HepG2 (cell line): ENCODE data around the gene HES1. TPM values are rescaled to one million over a fixed set of nuclear protein-coding genes. Genes with fewer than 3 reads are reported as not detected.
A peak's percentile ranks its signal among the peaks of the same experiment; 100 is the strongest.

Experiments
- GATAD1 ChIP-seq: IDR thresholded peaks from 2 replicates; pipeline ENCODE4 v1.6.1; 2016; ENCODE audit warnings: missing genetic modification reagents, missing compliant biosample characterization
- HES4 ChIP-seq: sonication (generic); formaldehyde crosslinking; IDR thresholded peaks from 2 replicates; pipeline ENCODE4 v1.9.0; 2021; ENCODE audit warnings: mild to moderate bottlenecking, missing genetic modification reagents, borderline replicate concordance
- HNF4A ChIP-seq: sonication (generic); formaldehyde crosslinking; IDR thresholded peaks from 2 replicates; pipeline ENCODE4 v1.4.0; 2020; ENCODE audit warnings: missing genetic modification reagents
- KIAA2018 ChIP-seq: sonication (generic); formaldehyde crosslinking; IDR thresholded peaks from 2 replicates; pipeline ENCODE4 v1.5.0; 2020; ENCODE audit warnings: mild to moderate bottlenecking, missing genetic modification reagents, borderline replicate concordance
- MXD3 ChIP-seq: IDR thresholded peaks from 2 replicates; pipeline ENCODE4 v1.6.1; 2016; ENCODE audit warnings: mild to moderate bottlenecking, missing biosample characterization, missing genetic modification reagents
- MYC ChIP-seq: sonication (generic); formaldehyde crosslinking; IDR thresholded peaks from 2 replicates; pipeline ENCODE4 v1.9.0; 2021; ENCODE audit warnings: missing genetic modification reagents, borderline replicate concordance
- MYPOP ChIP-seq: sonication (generic); formaldehyde crosslinking; IDR thresholded peaks from 2 replicates; pipeline ENCODE4 v1.8.1; 2023; ENCODE audit warnings: mild to moderate bottlenecking, moderate library complexity, missing genetic modification reagents
- POLR2AphosphoS5 ChIP-seq: IDR thresholded peaks from 2 replicates; pipeline ENCODE4 v1.6.1; 2012; ENCODE audit warnings: low read depth, low read length
- PREB ChIP-seq: sonication (generic); formaldehyde crosslinking; IDR thresholded peaks from 2 replicates; pipeline ENCODE4 v1.4.0; 2020; ENCODE audit warnings: missing genetic modification reagents
- SIN3A ChIP-seq: IDR thresholded peaks from 2 replicates; pipeline ENCODE4 v1.6.1; 2011; ENCODE audit warnings: low read depth, mild to moderate bottlenecking, control low read depth, low read length, borderline replicate concordance
- ZEB1 ChIP-seq: IDR thresholded peaks from 2 replicates; pipeline ENCODE4 v1.6.1; 2012; ENCODE audit warnings: mild to moderate bottlenecking, low read depth, inconsistent platforms; ENCODE audit not compliant: insufficient replicate concordance
- ZFP82 ChIP-seq: sonication (generic); formaldehyde crosslinking; IDR thresholded peaks from 2 replicates; pipeline ENCODE4 v1.5.1; 2020; ENCODE audit warnings: mild to moderate bottlenecking, missing genetic modification reagents, borderline replicate concordance
- ZNF335 ChIP-seq: sonication (generic); formaldehyde crosslinking; IDR thresholded peaks from 2 replicates; pipeline ENCODE4 v1.4.0; 2020; ENCODE audit warnings: missing genetic modification reagents
- ZNF512 ChIP-seq: sonication (generic); formaldehyde crosslinking; IDR thresholded peaks from 2 replicates; pipeline ENCODE4 v1.4.0; 2020; ENCODE audit warnings: mild to moderate bottlenecking, missing genetic modification reagents
- ZNF746 ChIP-seq: sonication (generic); formaldehyde crosslinking; IDR thresholded peaks from 2 replicates; pipeline ENCODE4 v1.8.0; 2022; ENCODE audit warnings: mild to moderate bottlenecking, missing genetic modification reagents
- ZNF878 ChIP-seq: sonication (generic); formaldehyde crosslinking; IDR thresholded peaks from 2 replicates; pipeline ENCODE4 v1.8.1; 2023; ENCODE audit warnings: mild to moderate bottlenecking, missing genetic modification reagents, moderate library complexity
- polyA plus RNA-seq, 8 experiments: library from polyadenylated mRNA; depleted of rRNA in 3 of 8; stranded (reverse) in 7 of 8; unstranded in 1 of 8; fragments of >200 nt; fragmentation: Illumina TruSeq in 4 of 8; extraction: Trizol in 4 of 8; gene quantifications; 2 replicates each; pipeline versions ENCODE4 v1.2.1 to v1.2.3, GENCODE V29; 2011 to 2016; ENCODE audit warnings: low read depth in 4 of 8, missing spikeins in 1 of 8, mixed read lengths in 1 of 8; ENCODE audit not compliant: insufficient read depth in 1 of 8
- total RNA-seq, 5 experiments: library from RNA; depleted of rRNA; stranded (reverse); fragments of >200 nt; fragmentation: Illumina TruSeq; extraction: Trizol; gene quantifications; 2 replicates each; pipeline ENCODE4 v1.2.3, GENCODE V29; 2016; ENCODE audit warnings: low read depth in 1 of 5

HES1 gene
- total and polyA plus RNA-seq, 2 of the 13 experiments (the other 11 are each of a cell fraction or from before 2014, with no cell fraction given): 15.4 to 19.8 TPM

- TF ChIP-seq MYC (CRISPR knock-in tag): peak; percentile 93
- TF ChIP-seq PREB (CRISPR knock-in tag): no peak
- peak; percentile 88 for TF ChIP-seq MXD3
- no peak for TF ChIP-seq ZNF512
- TF ChIP-seq ZNF878: peak; percentile 96
- peak; percentile 96 for TF ChIP-seq ZNF746 (CRISPR knock-in tag)
- TF ChIP-seq MYPOP (CRISPR knock-in tag): peak; percentile 77; the same call in 1 of the 2 replicates
- TF ChIP-seq SIN3A: peak; percentile 83; the same call in 1 of the 2 replicates
- TF ChIP-seq ZFP82: no peak
- peak; percentile 62 for TF ChIP-seq GATAD1
- TF ChIP-seq HNF4A (CRISPR knock-in tag): peak; percentile 31; the same call in 1 of the 2 replicates
- peak; percentile 49; the same call in 1 of the 2 replicates for TF ChIP-seq ZNF335
- no peak for TF ChIP-seq ZEB1
- TF ChIP-seq POLR2AphosphoS5: 0 out of 2 replicates have a peak, but pooled peaks have one; percentile 26
- peak; percentile 64; the same call in 1 of the 2 replicates for TF ChIP-seq HES4 (CRISPR knock-in tag)
- peak; percentile 92; the same call in 1 of the 2 replicates for TF ChIP-seq KIAA2018 (CRISPR knock-in tag)
Observed at GRCh38 chr3:194134757-194135515, 1.0 kb upstream of the HES1 start (continued).
